SK-N-SH (cell line): ENCODE measurements around the gene FAM221A. TPM values are rescaled to one million over a fixed set of nuclear protein-coding genes. Genes with fewer than 3 reads are reported as not detected.

Source experiments
- CTCF ChIA-PET: fragments of 300-600, 350-600 bp; formaldehyde crosslinking; extraction: SDS; loops from one replicate; lab custom pipeline; 2021; lab: Yijun Ruan, JAX
- POLR2A ChIA-PET: fragments of 350-600 bp; sonication (Branson Sonifier 250); formaldehyde crosslinking; extraction: SDS; loops from one replicate; lab custom pipeline; 2020; ENCODE audit warnings: antibody characterized with exemption, inconsistent platforms; lab: Yijun Ruan, JAX
- DNase-seq: peaks from one replicate; pipeline ENCODE4 v3.0.0; 2012
- H2AFZ ChIP-seq: fragments of 200-600 bp; sonication (generic); 2 replicates; pipeline ENCODE4 v1.8.1; 2016; ENCODE audit warnings: antibody characterized with exemption, mild to moderate bottlenecking, low read depth
- H3F3A ChIP-seq: fragments of 200-600 bp; sonication (generic); replicated peaks from 2 replicates; pipeline ENCODE3; 2016; ENCODE audit warnings: antibody characterized with exemption, mild to moderate bottlenecking; ENCODE audit not compliant: insufficient read depth
- H3K27ac ChIP-seq, 2 experiments: fragments of 200-500 bp in 1 of 2; fragments of 200-600 bp in 1 of 2; sonication (Bioruptor generic) in 1 of 2; sonication (generic), shearing (Covaris generic) in 1 of 2; 2 replicates each; pipeline versions ENCODE4 v1.5.1 to v1.6.1; 2014 to 2016; ENCODE audit warnings: low read depth in 2 of 2, inconsistent platforms in 1 of 2, low read length in 1 of 2, mild to moderate bottlenecking in 1 of 2, mixed read lengths in 1 of 2
- H3K27me3 ChIP-seq: fragments of 200-600 bp; sonication (generic), shearing (Covaris generic); 2 replicates; pipeline ENCODE4 v1.6.1; 2016; ENCODE audit warnings: mixed run types; ENCODE audit not compliant: insufficient read depth
- H3K36me3 ChIP-seq, 2 experiments: fragments of 200-500 bp in 1 of 2; fragments of 200-600 bp in 1 of 2; sonication (Bioruptor generic) in 1 of 2; sonication (generic) in 1 of 2; replicated peaks in 1 of 2; 2 replicates each; pipeline versions ENCODE3 to v1.5.1; 2014 to 2016; ENCODE audit warnings: low read length in 1 of 2, mild to moderate bottlenecking in 1 of 2; ENCODE audit not compliant: insufficient read depth in 2 of 2, control insufficient read depth in 1 of 2
- H3K4me1 ChIP-seq, 2 experiments: fragments of 200-500 bp in 1 of 2; fragments of 200-600 bp in 1 of 2; sonication (Bioruptor generic) in 1 of 2; sonication (generic), shearing (Covaris generic) in 1 of 2; 2 replicates each; pipeline versions ENCODE4 v1.5.1 to v1.6.1; 2014 to 2016; ENCODE audit warnings: low read depth in 1 of 2, low read length in 1 of 2, mixed run types in 1 of 2; ENCODE audit not compliant: insufficient read depth in 2 of 2, control insufficient read depth in 1 of 2
- H3K4me2 ChIP-seq: fragments of 200-600 bp; sonication (generic), shearing (Covaris generic); 2 replicates; pipeline ENCODE4 v1.6.1; 2017; ENCODE audit warnings: mixed run types
- H3K4me3 ChIP-seq, 2 experiments: fragments of 200-500 bp in 1 of 2; fragments of 200-600 bp in 1 of 2; sonication (Bioruptor generic) in 1 of 2; sonication (generic), shearing (Covaris generic) in 1 of 2; 2 replicates each; pipeline versions ENCODE4 v1.5.1 to v1.8.1; 2014 to 2016; ENCODE audit warnings: low read depth in 2 of 2, inconsistent platforms in 1 of 2, low read length in 1 of 2, mild to moderate bottlenecking in 1 of 2, mixed read lengths in 1 of 2, moderate library complexity in 1 of 2
- H3K79me2 ChIP-seq: fragments of 200-600 bp; sonication (generic); 2 replicates; pipeline ENCODE4 v1.8.1; 2017; ENCODE audit warnings: mild to moderate bottlenecking; ENCODE audit not compliant: insufficient read depth
- H3K9ac ChIP-seq: fragments of 200-600 bp; sonication (generic); 2 replicates; pipeline ENCODE4 v1.6.1; 2017; ENCODE audit warnings: mixed run types
- H3K9me2 ChIP-seq: fragments of 200-600 bp; sonication (generic); 2 replicates; pipeline ENCODE4 v1.6.1; 2017; ENCODE audit warnings: mixed run types
- H3K9me3 ChIP-seq: fragments of 200-600 bp; sonication (generic); 2 replicates; pipeline ENCODE4 v1.6.1; 2017; ENCODE audit warnings: mixed run types, mild to moderate bottlenecking, moderate library complexity
- H4K20me1 ChIP-seq: fragments of 200-600 bp; sonication (generic); 2 replicates; pipeline ENCODE4 v1.6.1; 2017; ENCODE audit warnings: mild to moderate bottlenecking, mixed run types; ENCODE audit not compliant: insufficient read depth
- CHD2 ChIP-seq: fragments of 150-350 bp; IDR thresholded peaks from 2 replicates; pipeline ENCODE4 v1.6.1; 2018; ENCODE audit warnings: low read length; ENCODE audit not compliant: partially characterized antibody
- EZH2phosphoT487 ChIP-seq: fragments of 200-600 bp; sonication (generic); IDR thresholded peaks from 2 replicates; pipeline ENCODE4 v1.6.1; 2017; ENCODE audit warnings: low read depth, mixed run types, mild to moderate bottlenecking, antibody characterized with exemption, moderate library complexity, borderline replicate concordance
- FOSL2 ChIP-seq: IDR thresholded peaks from 2 replicates; pipeline ENCODE4 v1.4.0; 2012; ENCODE audit warnings: low read depth, mild to moderate bottlenecking, moderate library complexity, borderline replicate concordance
- FOXJ3 ChIP-seq: sonication (generic); formaldehyde crosslinking; IDR thresholded peaks from 2 replicates; pipeline ENCODE4 v1.5.1; 2020; ENCODE audit warnings: mild to moderate bottlenecking, missing genetic modification reagents
- GABPA ChIP-seq: IDR thresholded peaks from 2 replicates; pipeline ENCODE4 v1.4.0; 2012; ENCODE audit warnings: low read depth, mild to moderate bottlenecking
- GATA2 ChIP-seq: sonication (generic); formaldehyde crosslinking; IDR thresholded peaks from 2 replicates; pipeline ENCODE4 v1.5.0; 2020; ENCODE audit warnings: mild to moderate bottlenecking, missing genetic modification reagents
- IRF3 ChIP-seq: fragments of 150-350 bp; IDR thresholded peaks from 2 replicates; pipeline ENCODE4 v1.6.1; 2016; ENCODE audit warnings: mild to moderate bottlenecking, low read depth, low read length
- JUND ChIP-seq: IDR thresholded peaks from 2 replicates; pipeline ENCODE4 v1.4.0; 2012
- MEF2A ChIP-seq: IDR thresholded peaks from 2 replicates; pipeline ENCODE4 v1.4.0; 2012; ENCODE audit warnings: low read depth, borderline replicate concordance
- MXI1 ChIP-seq: IDR thresholded peaks from 2 replicates; pipeline ENCODE4 v1.6.1; 2012; ENCODE audit warnings: mild to moderate bottlenecking, low read depth, low read length, improper control_type of control experiment
- NFIC ChIP-seq: IDR thresholded peaks from 2 replicates; pipeline ENCODE4 v1.4.0; 2012; ENCODE audit warnings: borderline replicate concordance
- NRF1 ChIP-seq: IDR thresholded peaks from 2 replicates; pipeline ENCODE4 v1.6.1; 2012; ENCODE audit warnings: low read depth, mild to moderate bottlenecking, low read length
- POLR2AphosphoS5 ChIP-seq: IDR thresholded peaks from 2 replicates; pipeline ENCODE4 v1.6.1; 2012; ENCODE audit warnings: low read depth, low read length
- RAD21 ChIP-seq: IDR thresholded peaks from 2 replicates; pipeline ENCODE4 v1.6.1; 2012; ENCODE audit warnings: mild to moderate bottlenecking, low read length
- RCOR1 ChIP-seq: fragments of 150-350 bp; IDR thresholded peaks from 2 replicates; pipeline ENCODE4 v1.6.1; 2017; ENCODE audit warnings: antibody characterized with exemption, low read length
- REST ChIP-seq: IDR thresholded peaks from 2 replicates; pipeline ENCODE4 v1.6.1; 2012; ENCODE audit warnings: mild to moderate bottlenecking, low read depth, low read length, moderate library complexity
- RFX5 ChIP-seq: IDR thresholded peaks from 2 replicates; pipeline ENCODE4 v1.6.1; 2012; ENCODE audit warnings: mild to moderate bottlenecking, improper control_type of control experiment, low read length
- SMC3 ChIP-seq: IDR thresholded peaks from 2 replicates; pipeline ENCODE4 v1.6.1; 2012; ENCODE audit warnings: low read depth, low read length, improper control_type of control experiment
- WGBS: methylation state at CpG from one replicate; pipeline ENCODE4 v1.1.6; 2017; ENCODE audit warnings: low lambda C conversion rate; 5-methylcytosine and 5-hydroxymethylcytosine counted together
- polyA plus RNA-seq, 3 experiments: library from polyadenylated mRNA; depleted of rRNA; stranded (reverse); fragments of >200 nt; gene quantifications; 2 replicates each; pipeline ENCODE4 v1.2.3, GENCODE V29; 2012
- TF ChIP-seq, protein P1 (sequence below): fragments of 200-600 bp; sonication (generic); IDR thresholded peaks from 2 replicates; pipeline ENCODE4 v1.6.1; 2017; ENCODE audit warnings: antibody characterized with exemption, mild to moderate bottlenecking, moderate library complexity
- TF ChIP-seq, protein P2 (sequence below): IDR thresholded peaks from 2 replicates; pipeline ENCODE4; 2012

The FAM221A gene
- polyA plus RNA-seq, 1 of the 3 experiments (the other 2 are of a cell fraction) = 9.7 TPM

- ChIA-PET POLR2A (no interaction called here), CTCF (interaction anchor here (1.1 to 2.1 kb wide), 3 partner anchors 11 to 144 kb away, joined by 3 to 8 read pairs (median 4); partner anchors contain the start of gene FAM221A)
- no peaks in the 10 kb centered on the region for H3K4me1 ChIP-seq
- no peak overlapping the region for H2AFZ ChIP-seq
- TF ChIP-seq EZH2phosphoT487 = no peak
- TF ChIP-seq SMC3 = no peak
- TF ChIP-seq, protein P1, sequence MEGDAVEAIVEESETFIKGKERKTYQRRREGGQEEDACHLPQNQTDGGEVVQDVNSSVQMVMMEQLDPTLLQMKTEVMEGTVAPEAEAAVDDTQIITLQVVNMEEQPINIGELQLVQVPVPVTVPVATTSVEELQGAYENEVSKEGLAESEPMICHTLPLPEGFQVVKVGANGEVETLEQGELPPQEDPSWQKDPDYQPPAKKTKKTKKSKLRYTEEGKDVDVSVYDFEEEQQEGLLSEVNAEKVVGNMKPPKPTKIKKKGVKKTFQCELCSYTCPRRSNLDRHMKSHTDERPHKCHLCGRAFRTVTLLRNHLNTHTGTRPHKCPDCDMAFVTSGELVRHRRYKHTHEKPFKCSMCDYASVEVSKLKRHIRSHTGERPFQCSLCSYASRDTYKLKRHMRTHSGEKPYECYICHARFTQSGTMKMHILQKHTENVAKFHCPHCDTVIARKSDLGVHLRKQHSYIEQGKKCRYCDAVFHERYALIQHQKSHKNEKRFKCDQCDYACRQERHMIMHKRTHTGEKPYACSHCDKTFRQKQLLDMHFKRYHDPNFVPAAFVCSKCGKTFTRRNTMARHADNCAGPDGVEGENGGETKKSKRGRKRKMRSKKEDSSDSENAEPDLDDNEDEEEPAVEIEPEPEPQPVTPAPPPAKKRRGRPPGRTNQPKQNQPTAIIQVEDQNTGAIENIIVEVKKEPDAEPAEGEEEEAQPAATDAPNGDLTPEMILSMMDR = no peak
- WGBS = 91% methylated on average over 4 of the region's 4 CpGs
- no peak overlapping the region for H3K4me3 ChIP-seq
- H4K20me1 ChIP-seq = no peaks in the 10 kb centered on the region
- H3K27me3 ChIP-seq = no peaks in the 10 kb centered on the region
- H3K79me2 ChIP-seq = no peaks in the 10 kb centered on the region
- H3K9me2 ChIP-seq = no peaks in the 10 kb centered on the region
- peaks cover 4 to 33% of the 10 kb centered on the region in 2 experiments for H3K36me3 ChIP-seq
- H3K4me2 ChIP-seq = no peak overlapping the region
- H3F3A ChIP-seq = no peaks in the 10 kb centered on the region
- H3K27ac ChIP-seq = no peak overlapping the region
- no peak overlapping the region for H3K9ac ChIP-seq
- 0 out of 2 replicates have a peak, but pooled peaks cover 5% of the 10 kb centered on the region for H3K9me3 ChIP-seq
- no peak for DNase-seq
Measured at GRCh38 chr7:23691320-23691719, 11.3 kb downstream of the FAM221A start.

DNA sequence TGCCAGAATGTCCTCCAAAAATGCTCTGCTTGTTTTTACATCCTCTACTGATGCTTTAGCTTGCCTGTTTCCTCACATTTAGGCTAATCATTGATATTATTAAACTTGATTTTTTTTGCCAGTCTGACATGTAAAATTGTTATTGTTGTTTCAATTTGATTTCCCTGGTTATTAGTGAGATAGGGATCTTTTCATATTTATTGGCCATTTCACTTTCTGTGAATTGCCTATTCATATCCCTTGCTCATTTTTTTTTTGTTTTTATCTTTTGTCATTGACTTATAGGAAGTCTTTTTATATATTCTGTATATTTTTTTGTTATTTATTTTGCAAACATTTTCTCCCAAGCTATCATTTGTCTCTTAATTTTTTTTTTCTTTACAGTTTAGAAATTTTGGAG is 13.2 kb downstream of the FAM221A start:
- no peaks in the 10 kb centered on the region for H3K27me3 ChIP-seq
- H3K79me2 ChIP-seq = no peaks in the 10 kb centered on the region
- 0 out of 2 replicates have a peak, but pooled peaks cover 5% of the 10 kb centered on the region for H3K9me3 ChIP-seq
- no peak overlapping the region for H3K27ac ChIP-seq
- no peak overlapping the region for H2AFZ ChIP-seq
- H3K9me2 ChIP-seq = no peaks in the 10 kb centered on the region
- CTCF ChIA-PET = interaction anchor here (0.6 to 5.8 kb wide), 8 partner anchors 12 to 981 kb away, joined by 3 to 41 read pairs (median 4); partner anchors contain the start of genes FAM221A and STK31
- no peaks in the 10 kb centered on the region for H3K4me1 ChIP-seq
- no peaks in the 10 kb centered on the region for H3F3A ChIP-seq
- H4K20me1 ChIP-seq = no peaks in the 10 kb centered on the region
- POLR2A ChIA-PET = interaction anchor here (0.5 kb wide), 1 partner anchor 93 kb away, joined by 3 read pairs; no protein-coding TSS in a partner anchor
- H3K4me2 ChIP-seq = no peak overlapping the region
- peaks cover 4 to 33% of the 10 kb centered on the region in 2 experiments for H3K36me3 ChIP-seq
- H3K4me3 ChIP-seq = no peak overlapping the region
- H3K9ac ChIP-seq = no peak overlapping the region
- no peak for DNase-seq
- TF ChIP-seq RCOR1 (no peak), SMC3 (no peak), RAD21 (no peak), MXI1 (no peak), FOSL2 (no peak), CHD2 (no peak), JUND (no peak), IRF3 (no peak), RFX5 (no peak), GATA2 (CRISPR knock-in tag) (no peak), REST (no peak), NFIC (no peak), FOXJ3 (CRISPR knock-in tag) (no peak), MEF2A (no peak), EZH2phosphoT487 (no peak), NRF1 (no peak), POLR2AphosphoS5 (no peak), GABPA (no peak)
- TF ChIP-seq, protein P2, sequence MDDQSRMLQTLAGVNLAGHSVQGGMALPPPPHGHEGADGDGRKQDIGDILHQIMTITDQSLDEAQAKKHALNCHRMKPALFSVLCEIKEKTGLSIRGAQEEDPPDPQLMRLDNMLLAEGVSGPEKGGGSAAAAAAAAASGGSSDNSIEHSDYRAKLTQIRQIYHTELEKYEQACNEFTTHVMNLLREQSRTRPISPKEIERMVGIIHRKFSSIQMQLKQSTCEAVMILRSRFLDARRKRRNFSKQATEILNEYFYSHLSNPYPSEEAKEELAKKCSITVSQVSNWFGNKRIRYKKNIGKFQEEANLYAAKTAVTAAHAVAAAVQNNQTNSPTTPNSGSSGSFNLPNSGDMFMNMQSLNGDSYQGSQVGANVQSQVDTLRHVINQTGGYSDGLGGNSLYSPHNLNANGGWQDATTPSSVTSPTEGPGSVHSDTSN = no peak
